ENCODE measurements around the gene MAPRE2. TPM values are rescaled to one million over a fixed set of nuclear protein-coding genes. Genes with fewer than 3 reads are reported as not detected.

MAPRE2 gene
- polyA plus RNA-seq, 1 donor = 29.0 TPM

DNA sequence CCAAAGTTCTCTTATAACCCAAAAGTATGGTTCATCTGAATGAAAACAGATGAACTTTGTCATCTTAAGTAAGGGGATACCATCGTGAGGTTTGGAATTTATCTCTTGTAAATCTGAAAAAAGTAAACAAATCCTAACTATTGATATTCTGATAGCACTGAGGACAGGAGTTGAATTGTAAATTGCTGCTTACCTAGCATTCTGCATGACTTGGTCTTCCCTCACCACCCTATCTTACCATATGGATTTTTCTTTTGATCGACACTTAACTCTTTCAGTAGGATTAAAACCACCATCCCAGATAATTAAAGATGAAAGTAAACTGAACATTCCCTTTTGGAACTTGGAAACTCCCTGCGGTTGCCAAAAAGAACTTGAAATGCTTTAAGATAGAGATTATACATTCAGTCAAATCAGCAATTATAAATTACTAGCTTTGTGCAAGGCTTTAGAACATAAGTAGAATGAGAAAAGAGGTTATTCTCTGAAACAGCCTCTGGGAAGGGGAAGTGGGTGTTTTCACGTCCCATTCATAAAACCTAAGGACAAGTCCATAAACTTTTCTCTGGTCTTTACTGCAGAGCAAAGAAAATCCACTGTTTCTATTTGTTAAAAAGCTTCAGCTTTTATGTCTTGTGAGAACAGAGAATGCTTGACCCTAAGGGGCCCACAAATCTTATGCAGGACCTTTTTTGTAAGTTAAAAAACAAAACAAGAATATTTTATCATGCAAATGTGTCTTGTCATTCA is 149.9 kb downstream of the MAPRE2 start:
- no peak for DNase-seq
- Histone ChIP-seq H3K4me3 (ENCODE audit: low read length) (no peak overlapping the region), H3K4me1 (ENCODE audit: control insufficient read depth, insufficient read depth, low read length) (no peaks in the 10 kb centered on the region), H3K27me3 (ENCODE audit: control insufficient read depth, insufficient read depth, low read length) (no peaks in the 10 kb centered on the region), H3K9me3 (ENCODE audit: control insufficient read depth, low read depth, low read length) (no peaks in the 10 kb centered on the region), H3K27ac (ENCODE audit: low read length) (no peak overlapping the region), H3K36me3 (ENCODE audit: control insufficient read depth, insufficient read depth, low read length) (no peaks in the 10 kb centered on the region)
- 67% methylated on average over 1 of the region's 4 CpGs for WGBS (ENCODE audit: insufficient coverage, low lambda C conversion rate)

DNA sequence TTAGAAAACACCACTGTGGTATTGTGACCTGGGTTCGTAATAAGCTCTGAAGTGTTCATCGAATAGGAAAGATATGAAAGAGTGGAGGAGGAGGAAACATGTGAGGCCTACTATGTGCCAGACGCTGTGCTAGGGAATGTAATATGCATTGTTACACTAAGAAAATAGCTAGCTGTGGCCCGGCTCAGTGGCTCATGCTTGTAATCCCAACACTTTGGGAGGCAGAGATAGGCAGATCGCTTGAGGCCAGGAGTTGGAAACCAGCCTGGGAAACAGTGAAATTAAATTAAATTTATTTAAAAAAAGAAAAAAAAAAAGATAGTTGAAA is 150.4 kb downstream of the MAPRE2 start:
- Histone ChIP-seq H3K27me3 (ENCODE audit: control insufficient read depth, insufficient read depth, low read length) (no peaks in the 10 kb centered on the region), H3K9me3 (ENCODE audit: control insufficient read depth, low read depth, low read length) (no peaks in the 10 kb centered on the region), H3K4me1 (ENCODE audit: control insufficient read depth, insufficient read depth, low read length) (no peaks in the 10 kb centered on the region), H3K27ac (ENCODE audit: low read length) (no peak overlapping the region), H3K4me3 (ENCODE audit: low read length) (no peak overlapping the region), H3K36me3 (ENCODE audit: control insufficient read depth, insufficient read depth, low read length) (no peaks in the 10 kb centered on the region)
- DNase-seq = no peak
- WGBS (ENCODE audit: insufficient coverage, low lambda C conversion rate) = 75% methylated on average over 2 of the region's 5 CpGs

DNA sequence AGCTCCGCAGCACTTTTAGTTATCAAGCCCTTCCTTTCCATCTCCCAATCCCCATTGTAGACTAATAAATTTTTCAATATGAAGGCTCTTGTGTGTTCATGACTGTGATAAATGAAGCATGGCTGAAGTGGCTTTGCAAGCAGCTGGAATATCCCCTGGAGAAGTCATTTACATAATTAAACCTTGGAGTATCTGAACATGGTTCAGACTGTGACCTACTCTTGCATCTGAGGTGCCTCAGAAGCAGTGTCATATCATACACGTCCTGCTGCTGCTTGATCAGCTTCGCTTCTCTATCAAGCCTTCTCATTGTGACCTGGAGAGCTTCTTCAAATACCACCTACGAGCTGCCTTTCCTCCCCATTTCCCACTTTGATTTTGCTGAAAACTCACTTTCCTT is 151.2 kb downstream of the MAPRE2 start:
- Histone ChIP-seq H3K36me3 (ENCODE audit: control insufficient read depth, insufficient read depth, low read length) (no peaks in the 10 kb centered on the region), H3K27ac (ENCODE audit: low read length) (no peak overlapping the region), H3K27me3 (ENCODE audit: control insufficient read depth, insufficient read depth, low read length) (no peaks in the 10 kb centered on the region), H3K4me1 (ENCODE audit: control insufficient read depth, insufficient read depth, low read length) (no peaks in the 10 kb centered on the region), H3K4me3 (ENCODE audit: low read length) (no peak overlapping the region), H3K9me3 (ENCODE audit: control insufficient read depth, low read depth, low read length) (no peaks in the 10 kb centered on the region)
- WGBS (ENCODE audit: insufficient coverage, low lambda C conversion rate) = 80% methylated on average over 1 of the region's 4 CpGs
- DNase-seq = no peak

Other genes starting within 250 kb of the MAPRE2 start
- gene ZNF397, start 199.6 kb downstream of the MAPRE2 start, polyA plus RNA-seq = 43.5 TPM
- 44.8 TPM for gene ZSCAN30, start 248.8 kb downstream of the MAPRE2 start, polyA plus RNA-seq

Measured in large intestine (tissue), 3 donors.